Skin of body (tissue), 2 donors: Measurements from ENCODE around the gene MAP6D1. TPM values are rescaled to one million over a fixed set of nuclear protein-coding genes. Genes with fewer than 3 reads are reported as not detected.
"Not testable (repeated sequence)": the region's sequence is repeated elsewhere in the genome, so short reads cannot be mapped to it uniquely, and the experiment has no call there.

Experiments
- DNase-seq: peaks from one replicate; lab custom pipeline; 2025; lab: John Stamatoyannopoulos, UW
- total RNA-seq: library from RNA; depleted of rRNA; stranded (reverse); fragments of >200 nt; gene quantifications from one replicate; pipeline ENCODE4 v1.2.3, GENCODE V29; 2014

MAP6D1 gene
- total RNA-seq, 1 donor from 2014 or later, result 1.2 TPM

GRCh38 chr3:183800243-183800863 is 25.0 kb downstream of the MAP6D1 start:
- no peak for DNase-seq

GRCh38 chr3:183799461-183799860 is 25.9 kb downstream of the MAP6D1 start:
- DNase-seq, result no peak

GRCh38 chr3:183797996-183798395 is 27.4 kb downstream of the MAP6D1 start:
- DNase-seq, result no peak

- no peak for DNase-seq
These were observed 29.0 kb downstream of the MAP6D1 start for GRCh38 chr3:183796372-183796771.

- no peak for DNase-seq
These were observed 30.9 kb downstream of the MAP6D1 start for GRCh38 chr3:183794452-183794851.

GRCh38 chr3:183792976-183793375 is 32.4 kb downstream of the MAP6D1 start:
- DNase-seq, result no peak

- DNase-seq, result no peak
These were observed 34.7 kb downstream of the MAP6D1 start for GRCh38 chr3:183790700-183791099.

GRCh38 chr3:183789826-183790225 is 35.6 kb downstream of the MAP6D1 start:
- DNase-seq, result no peak

- not testable (repeated sequence) for DNase-seq
These were observed 40.9 kb downstream of the MAP6D1 start for GRCh38 chr3:183784503-183784902.

GRCh38 chr3:183782576-183783276 is 42.7 kb downstream of the MAP6D1 start:
- no peak for DNase-seq

- DNase-seq, result no peak
These were observed 44.1 kb downstream of the MAP6D1 start for GRCh38 chr3:183781246-183781645.

GRCh38 chr3:183779896-183780465 is 45.4 kb downstream of the MAP6D1 start:
- no peak for DNase-seq

- peak; percentile 70 for DNase-seq
These were observed 48.3 kb downstream of the MAP6D1 start for GRCh38 chr3:183777016-183777618.

GRCh38 chr3:183776451-183776850 is 48.9 kb downstream of the MAP6D1 start:
- not testable (repeated sequence) for DNase-seq

GRCh38 chr3:183775781-183776180 is 49.6 kb downstream of the MAP6D1 start:
- DNase-seq, result no peak

- no peak for DNase-seq
These were observed 50.7 kb downstream of the MAP6D1 start for GRCh38 chr3:183774631-183775030.

- no peak for DNase-seq
These were observed 55.9 kb downstream of the MAP6D1 start for GRCh38 chr3:183769453-183769852.

GRCh38 chr3:183768114-183768513 is 57.3 kb downstream of the MAP6D1 start:
- DNase-seq, result no peak

- peak; percentile 41 for DNase-seq
These were observed 58.4 kb downstream of the MAP6D1 start for GRCh38 chr3:183766745-183767606.

GRCh38 chr3:183766107-183766506 is 59.3 kb downstream of the MAP6D1 start:
- no peak for DNase-seq
